ENCODE measurements around the gene KCNC2.
A peak's percentile ranks its signal among the peaks of the same experiment; 100 is the strongest.

KCNC2 gene

DNA sequence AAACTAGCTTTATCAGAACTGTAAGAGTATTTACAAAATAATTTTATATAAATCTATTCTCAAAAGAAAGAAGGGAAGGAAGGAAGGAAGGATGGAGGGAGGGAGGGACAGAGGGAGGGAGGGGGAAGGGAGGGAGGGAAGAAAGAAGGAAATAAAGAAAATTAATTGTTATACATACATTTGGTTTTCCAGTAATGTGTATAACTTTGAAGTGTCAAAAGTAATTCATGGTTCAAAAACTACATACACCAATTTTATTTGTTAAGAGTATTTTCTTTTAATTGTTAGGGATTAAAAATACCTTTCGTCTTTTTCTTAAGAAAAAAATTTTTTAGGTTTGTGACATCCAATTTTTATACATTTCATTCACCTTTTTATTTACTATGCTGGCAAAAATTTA, 17.5 kb upstream of the KCNC2 start:
- H3K36me3 ChIP-seq (replicated peaks), result no peaks in the 10 kb centered on the region
- DNase-seq, result no peak
- no peak overlapping the region for H3K4me3 ChIP-seq (ENCODE audit: low read depth, low read length)
- TF ChIP-seq, protein P1, sequence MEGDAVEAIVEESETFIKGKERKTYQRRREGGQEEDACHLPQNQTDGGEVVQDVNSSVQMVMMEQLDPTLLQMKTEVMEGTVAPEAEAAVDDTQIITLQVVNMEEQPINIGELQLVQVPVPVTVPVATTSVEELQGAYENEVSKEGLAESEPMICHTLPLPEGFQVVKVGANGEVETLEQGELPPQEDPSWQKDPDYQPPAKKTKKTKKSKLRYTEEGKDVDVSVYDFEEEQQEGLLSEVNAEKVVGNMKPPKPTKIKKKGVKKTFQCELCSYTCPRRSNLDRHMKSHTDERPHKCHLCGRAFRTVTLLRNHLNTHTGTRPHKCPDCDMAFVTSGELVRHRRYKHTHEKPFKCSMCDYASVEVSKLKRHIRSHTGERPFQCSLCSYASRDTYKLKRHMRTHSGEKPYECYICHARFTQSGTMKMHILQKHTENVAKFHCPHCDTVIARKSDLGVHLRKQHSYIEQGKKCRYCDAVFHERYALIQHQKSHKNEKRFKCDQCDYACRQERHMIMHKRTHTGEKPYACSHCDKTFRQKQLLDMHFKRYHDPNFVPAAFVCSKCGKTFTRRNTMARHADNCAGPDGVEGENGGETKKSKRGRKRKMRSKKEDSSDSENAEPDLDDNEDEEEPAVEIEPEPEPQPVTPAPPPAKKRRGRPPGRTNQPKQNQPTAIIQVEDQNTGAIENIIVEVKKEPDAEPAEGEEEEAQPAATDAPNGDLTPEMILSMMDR (IDR thresholded peaks at IDR 0.05; ENCODE audit: low read depth, low read length, missing control alignments), result no peak
- H3K27me3 ChIP-seq (replicated peaks), result no peaks in the 10 kb centered on the region
- in situ Hi-C loops (cut with HindIII; ENCODE audit: low pct_ligation_motif_present, low sequenced_read_pairs), result no loop called here
- H3K27ac ChIP-seq, result no peak overlapping the region

- H3K4me3 ChIP-seq (ENCODE audit: low read depth, low read length), result no peak overlapping the region
- TF ChIP-seq, protein P1 (IDR thresholded peaks at IDR 0.05; ENCODE audit: low read depth, low read length, missing control alignments), result no peak
- no peak for DNase-seq
- in situ Hi-C loops (cut with HindIII; ENCODE audit: low pct_ligation_motif_present, low sequenced_read_pairs), result no loop called here
- no peaks in the 10 kb centered on the region for H3K36me3 ChIP-seq (replicated peaks)
- peaks cover 18% of the 10 kb centered on the region for H3K27me3 ChIP-seq (replicated peaks)
- no peak overlapping the region for H3K27ac ChIP-seq
Observed at GRCh38 chr12:75212072-75212471, 2.4 kb upstream of the KCNC2 start.

- TF ChIP-seq, protein P1 (IDR thresholded peaks at IDR 0.05; ENCODE audit: low read depth, low read length, missing control alignments), result no peak
- in situ Hi-C loops (cut with HindIII; ENCODE audit: low pct_ligation_motif_present, low sequenced_read_pairs), result no loop called here
- no peak overlapping the region for H3K27ac ChIP-seq
- H3K36me3 ChIP-seq (replicated peaks), result no peaks in the 10 kb centered on the region
- peaks cover 25% of the 10 kb centered on the region for H3K27me3 ChIP-seq (replicated peaks)
- DNase-seq, result peak; percentile 16
- H3K4me3 ChIP-seq (ENCODE audit: low read depth, low read length), result peak overlapping the region; percentile 27
Observed at GRCh38 chr12:75208856-75209811, 505 bp downstream of the KCNC2 start.

DNA sequence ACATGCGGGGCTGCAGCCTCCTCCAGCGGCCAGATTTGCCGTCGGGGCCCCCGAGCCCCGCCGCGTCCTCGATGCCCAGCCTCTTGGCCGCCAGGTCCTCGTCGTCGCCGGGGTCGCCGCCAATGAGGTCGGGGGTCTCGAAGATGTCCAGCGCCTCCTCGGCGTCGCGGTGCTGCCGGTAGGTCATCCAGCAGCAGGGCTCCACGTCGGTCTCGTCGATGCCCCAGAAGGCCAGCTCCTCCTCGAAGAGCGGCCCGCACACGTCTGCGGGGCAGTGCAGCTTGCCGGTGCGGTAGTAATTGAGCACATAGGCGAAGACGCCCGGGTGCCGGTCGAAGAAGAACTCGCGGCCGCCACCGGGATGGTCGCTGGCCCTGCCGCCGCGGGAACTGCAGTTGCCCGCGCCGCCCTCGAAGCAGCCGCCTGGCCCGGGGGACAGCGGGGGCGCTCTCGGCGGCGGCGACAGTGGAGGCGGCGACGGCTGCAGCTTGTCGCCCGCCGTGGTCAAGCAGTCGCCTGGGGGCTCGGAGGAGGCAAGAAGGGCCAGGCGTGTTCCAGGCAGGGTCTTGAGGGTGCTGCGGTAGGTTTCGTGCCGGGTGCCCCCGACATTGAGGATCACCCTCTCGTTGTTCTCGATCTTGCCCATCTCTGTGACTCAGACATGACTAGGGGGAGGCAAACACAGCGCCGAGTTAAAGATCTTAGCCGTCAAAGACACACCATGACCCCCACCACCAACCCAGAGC, 2.1 kb downstream of the KCNC2 start:
- Histone ChIP-seq H3K27ac (no peak overlapping the region), H3K36me3 (replicated peaks) (no peaks in the 10 kb centered on the region), H3K4me3 (ENCODE audit: low read depth, low read length) (no peak overlapping the region), H3K27me3 (replicated peaks) (peaks cover 25% of the 10 kb centered on the region)
- TF ChIP-seq, protein P1 (IDR thresholded peaks at IDR 0.05; ENCODE audit: low read depth, low read length, missing control alignments), result no peak
- no peak for DNase-seq
- in situ Hi-C loops (cut with HindIII; ENCODE audit: low pct_ligation_motif_present, low sequenced_read_pairs), result no loop called here

DNA sequence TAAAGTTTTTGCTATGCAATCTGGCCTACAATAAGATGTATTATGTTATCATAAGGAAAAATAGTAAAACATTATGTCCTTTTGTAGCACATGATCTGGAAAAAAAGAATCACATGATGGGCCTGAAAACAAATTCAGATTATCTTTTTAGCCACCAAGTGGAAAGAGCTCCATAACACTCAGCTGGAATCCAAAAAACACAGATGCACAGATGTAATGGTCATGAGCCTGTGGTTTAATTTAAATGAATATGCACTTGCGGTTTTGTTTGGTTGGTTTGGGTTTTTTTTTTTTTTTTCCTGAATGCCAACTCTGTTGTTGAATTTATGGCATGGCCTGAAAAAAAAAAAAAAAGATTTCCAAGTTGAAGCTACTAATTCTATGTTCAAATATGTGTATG, 4.1 kb downstream of the KCNC2 start:
- H3K36me3 ChIP-seq (replicated peaks), result no peaks in the 10 kb centered on the region
- TF ChIP-seq, protein P1 (IDR thresholded peaks at IDR 0.05; ENCODE audit: low read depth, low read length, missing control alignments), result no peak
- in situ Hi-C loops (cut with HindIII; ENCODE audit: low pct_ligation_motif_present, low sequenced_read_pairs), result no loop called here
- H3K4me3 ChIP-seq (ENCODE audit: low read depth, low read length), result no peak overlapping the region
- DNase-seq, result no peak
- H3K27ac ChIP-seq, result no peak overlapping the region
- H3K27me3 ChIP-seq (replicated peaks), result peaks cover 25% of the 10 kb centered on the region

Data from brain microvascular endothelial cell (primary cell).